GM12878 (cell line): ENCODE measurements around the gene MGAT3. TPM values are rescaled to one million over a fixed set of nuclear protein-coding genes. Genes with fewer than 3 reads are reported as not detected.

ENCODE experiments used
- ATAC-seq: fragments of 200-7000 bp; cut with Tn5 transposase; 3 replicates; pipeline ENCODE4 v1.9.1; 2020; ENCODE audit warnings: mild to moderate bottlenecking, moderate library complexity
- BruUV-seq: library from RNA; stranded (reverse); fragments of 400-500 nt; replicated peaks from 2 replicates; lab custom pipeline; 2021; lab: Mats Ljungman, UMichigan
- CTCF ChIA-PET: fragments of 300-600 bp; sonication (Branson Sonifier 250); formaldehyde crosslinking; extraction: SDS; loops from one replicate; lab custom pipeline; 2021; ENCODE audit warnings: inconsistent platforms; lab: Yijun Ruan, JAX
- POLR2A ChIA-PET: fragments of 350-600 bp; formaldehyde crosslinking; extraction: SDS; loops from one replicate; lab custom pipeline; 2021; ENCODE audit warnings: inconsistent platforms; lab: Charles Lee
- RAD21 ChIA-PET: fragments of 300-600 bp; sonication (Branson Sonifier 250); formaldehyde crosslinking; loops from one replicate; lab custom pipeline; 2023; ENCODE audit warnings: antibody characterized with exemption; ENCODE audit not compliant: unreplicated experiment; lab: Charles Lee
- SMC1A ChIA-PET: fragments of 300-600 bp; sonication (Branson Sonifier 250); formaldehyde crosslinking; loops from one replicate; lab custom pipeline; 2023; ENCODE audit not compliant: unreplicated experiment, uncharacterized antibody; lab: Charles Lee
- DNase-seq: peaks from one replicate; pipeline ENCODE4 v3.0.0-alpha.2; 2011; ENCODE audit warnings: low read depth, low spot score
- FAIRE-seq: peaks from 3 replicates; lab custom pipeline; 2011; peaks lifted over from hg19 to GRCh38; lab: Jason Lieb, UNC
- H2AFZ ChIP-seq: 2 replicates; pipeline ENCODE4 v1.6.0; 2011; ENCODE audit warnings: low read depth, low read length, control low read depth; ENCODE audit not compliant: control insufficient read depth
- H3K27ac ChIP-seq: 2 replicates; pipeline ENCODE4 v1.5.1; 2011; ENCODE audit warnings: control low read depth; ENCODE audit not compliant: control insufficient read depth, insufficient read depth
- H3K27me3 ChIP-seq, 2 experiments: replicated peaks in 1 of 2; 2 replicates each; pipeline versions ENCODE4 v1.6.0 to v1.6.1; 2011; ENCODE audit warnings: low read length in 1 of 2; ENCODE audit not compliant: control insufficient read depth in 2 of 2, insufficient read depth in 2 of 2
- H3K36me3 ChIP-seq, 2 experiments: 2 replicates each; pipeline ENCODE4 v1.5.1; 2011; ENCODE audit warnings: low read length in 1 of 2; ENCODE audit not compliant: control insufficient read depth in 2 of 2, insufficient read depth in 2 of 2
- H3K4me1 ChIP-seq: 2 replicates; pipeline ENCODE4 v1.6.1; 2011; ENCODE audit warnings: mild to moderate bottlenecking, low read length, moderate library complexity, mixed read lengths; ENCODE audit not compliant: control insufficient read depth, insufficient read depth
- H3K4me2 ChIP-seq: 2 replicates; pipeline ENCODE4 v1.6.0; 2011; ENCODE audit warnings: control low read depth; ENCODE audit not compliant: control insufficient read depth, insufficient read depth
- H3K4me3 ChIP-seq: fragments of 200-600 bp; sonication (generic); 2 replicates; pipeline ENCODE4 v1.5.1; 2016
- H3K79me2 ChIP-seq: 2 replicates; pipeline ENCODE4 v1.6.0; 2011; ENCODE audit warnings: low read length; ENCODE audit not compliant: control insufficient read depth, insufficient read depth
- H3K9ac ChIP-seq: 2 replicates; pipeline ENCODE4 v1.8.0; 2011; ENCODE audit warnings: low read length, control low read depth, mixed read lengths; ENCODE audit not compliant: control insufficient read depth, insufficient read depth
- H3K9me3 ChIP-seq: replicated peaks from 3 replicates; pipeline ENCODE4 v1.5.1; 2011; ENCODE audit warnings: mild to moderate bottlenecking, low read length; ENCODE audit not compliant: control insufficient read depth, insufficient read depth
- H4K20me1 ChIP-seq: 2 replicates; pipeline ENCODE4 v1.6.0; 2011; ENCODE audit not compliant: control insufficient read depth, insufficient read depth
- BCLAF1 ChIP-seq: fragments of 450-650 bp; IDR thresholded peaks from 2 replicates; pipeline ENCODE4 v1.6.1; 2017; ENCODE audit warnings: antibody characterized with exemption, mild to moderate bottlenecking, moderate library complexity
- BMI1 ChIP-seq: fragments of 450-650 bp; IDR thresholded peaks from 2 replicates; pipeline ENCODE4 v1.6.1; 2016; ENCODE audit warnings: mild to moderate bottlenecking, moderate library complexity, borderline replicate concordance
- E2F4 ChIP-seq: IDR thresholded peaks from 2 replicates; pipeline ENCODE4 v1.6.1; 2012; ENCODE audit warnings: low read depth, low read length, improper control_type of control experiment
- E2F8 ChIP-seq: fragments of 450-650 bp; IDR thresholded peaks from 2 replicates; pipeline ENCODE4 v1.6.1; 2018; ENCODE audit warnings: mild to moderate bottlenecking, low read depth, moderate library complexity; ENCODE audit not compliant: partially characterized antibody
- EGR1 ChIP-seq, 2 experiments: IDR thresholded peaks; 1 replicate in 1 of 2; 2 replicates in 1 of 2; pipeline ENCODE4 v1.6.1; 2011 to 2012; ENCODE audit warnings: low read depth in 2 of 2, low read length in 2 of 2, borderline replicate concordance in 1 of 2, mild to moderate bottlenecking in 1 of 2, moderate library complexity in 1 of 2
- EZH2 ChIP-seq: IDR thresholded peaks from 2 replicates; pipeline ENCODE4 v1.6.1; 2012; ENCODE audit warnings: low read depth, mild to moderate bottlenecking, control low read depth, inconsistent platforms, low read length, borderline replicate concordance; ENCODE audit not compliant: control insufficient read depth
- NFYB ChIP-seq: IDR thresholded peaks from 2 replicates; pipeline ENCODE4 v1.6.1; 2011; ENCODE audit warnings: low read depth, mild to moderate bottlenecking, low read length, improper control_type of control experiment, moderate library complexity; ENCODE audit not compliant: insufficient read depth
- NRF1 ChIP-seq: conservative IDR thresholded peaks from 2 replicates; pipeline ENCODE4 v1.6.1; 2011; ENCODE audit warnings: mild to moderate bottlenecking, low read depth, low read length, improper control_type of control experiment
- POLR2AphosphoS2 ChIP-seq: IDR thresholded peaks from 2 replicates; pipeline ENCODE4 v1.6.1; 2011; ENCODE audit warnings: low read depth, mild to moderate bottlenecking, low read length, improper control_type of control experiment, moderate library complexity
- ZBTB11 ChIP-seq: fragments of 450-650 bp; formaldehyde crosslinking; IDR thresholded peaks from 2 replicates; pipeline ENCODE4 v1.5.0; 2022; ENCODE audit warnings: mild to moderate bottlenecking, missing genetic modification characterization
- WGBS: methylation state at CpG from one replicate; pipeline ENCODE4 v1.1.6; 2016; ENCODE audit warnings: low lambda C conversion rate; ENCODE audit not compliant: insufficient replicate concordance, insufficient coverage; ENCODE audit errors: missing lambda C conversion rate; 5-methylcytosine and 5-hydroxymethylcytosine counted together
- in situ Hi-C: fragments of 300-500 bp; cut with MboI; formaldehyde crosslinking; loops from 9 replicates; pipeline ENCODE4 v1.14.3; 2018; ENCODE audit warnings: mixed read lengths
- intact Hi-C: fragments of 100-400 bp; cut with micrococcal nuclease; formaldehyde crosslinking; loops from one replicate; pipeline ENCODE4 v1.14.2; 2022; ENCODE audit not compliant: unreplicated experiment
- polyA plus RNA-seq, 11 experiments: library from polyadenylated mRNA; depleted of rRNA in 4 of 11; unstranded in 6 of 11; stranded (reverse) in 5 of 11; fragments of >200 nt; fragmentation: Nextera tagmentation in 4 of 11; fragmentation: Illumina TruSeq in 1 of 11; extraction: Ambion mirVana in 4 of 11; extraction: Trizol in 1 of 11; gene quantifications; 1 replicate in 1 of 11; 2 replicates in 10 of 11; pipeline versions ENCODE4 v1.2.1 to v1.2.3, GENCODE V29; 2011 to 2016; ENCODE audit warnings: inconsistent platforms in 2 of 11, missing spikeins in 2 of 11, low read depth in 1 of 11
- total RNA-seq, 4 experiments: library from RNA; depleted of rRNA in 3 of 4; stranded (reverse); fragments of >200 nt in 3 of 4; fragmentation: Illumina TruSeq in 1 of 4; extraction: Trizol in 1 of 4; gene quantifications; 2 replicates each; pipeline versions ENCODE4 v1.2.1 to v1.2.3, GENCODE V29; 2013 to 2021

MGAT3 gene
- total and polyA plus RNA-seq, 10 of the 15 experiments (the other 5 are each of a cell fraction or from before 2014, with no cell fraction given), result 0.32 to 40.2 (median 11.9) TPM

- intact Hi-C loops, result no loop called here
- Histone ChIP-seq H3K27me3 (no peaks in the 10 kb centered on the region), H4K20me1 (no peaks in the 10 kb centered on the region), H3K4me2 (no peak overlapping the region), H3K27ac (no peak overlapping the region), H3K4me1 (no peaks in the 10 kb centered on the region), H3K79me2 (no peaks in the 10 kb centered on the region; the same call in 1 of the 2 replicates), H3K36me3 (peaks cover 4 to 13% of the 10 kb centered on the region in 2 experiments; a peak in 3 of 4 replicates), H3K9ac (no peak overlapping the region), H3K9me3 (no peaks in the 10 kb centered on the region), H2AFZ (no peak overlapping the region), H3K4me3 (no peak overlapping the region)
- BruUV-seq, result no TSS peak
- ChIA-PET CTCF (no interaction called here), POLR2A (no interaction called here), RAD21 (no interaction called here), SMC1A (no interaction called here)
- 88% methylated on average over 12 of the region's 12 CpGs for WGBS
- ATAC-seq, result no peak
- no peak for DNase-seq
- in situ Hi-C loops, result no loop called here
- no peak for FAIRE-seq
- TF ChIP-seq NRF1, result no peak
- TF ChIP-seq ZBTB11 (CRISPR knock-in tag), result no peak
- TF ChIP-seq BCLAF1, result no peak
- no peak for TF ChIP-seq EZH2
- no peak for TF ChIP-seq EGR1 (IDR thresholded peaks at IDR 0.05; ENCODE audit: borderline replicate concordance in 1 of 2, low read depth in 2 of 2, low read length in 2 of 2)
- TF ChIP-seq E2F4, result no peak
- TF ChIP-seq BMI1, result no peak
- no peak for TF ChIP-seq POLR2AphosphoS2
- no peak for TF ChIP-seq E2F8
- TF ChIP-seq NFYB, result no peak
Measured at GRCh38 chr22:39418696-39419095, 38.1 kb upstream of the MGAT3 start.
